Jurkat, Clone E6-1 (cell line): ENCODE measurements around the gene FUNDC2.
A peak's percentile ranks its signal among the peaks of the same experiment; 100 is the strongest.

Experiments used
- DNase-seq: peaks from one replicate; pipeline ENCODE4 v3.0.0-alpha.2; 2011; ENCODE audit warnings: low read depth, low spot score
- H3K4me3 ChIP-seq: 2 replicates; pipeline ENCODE4 v1.5.1; 2011; ENCODE audit warnings: mild to moderate bottlenecking, low read length, control low read depth, moderate library complexity

The FUNDC2 gene

DNA sequence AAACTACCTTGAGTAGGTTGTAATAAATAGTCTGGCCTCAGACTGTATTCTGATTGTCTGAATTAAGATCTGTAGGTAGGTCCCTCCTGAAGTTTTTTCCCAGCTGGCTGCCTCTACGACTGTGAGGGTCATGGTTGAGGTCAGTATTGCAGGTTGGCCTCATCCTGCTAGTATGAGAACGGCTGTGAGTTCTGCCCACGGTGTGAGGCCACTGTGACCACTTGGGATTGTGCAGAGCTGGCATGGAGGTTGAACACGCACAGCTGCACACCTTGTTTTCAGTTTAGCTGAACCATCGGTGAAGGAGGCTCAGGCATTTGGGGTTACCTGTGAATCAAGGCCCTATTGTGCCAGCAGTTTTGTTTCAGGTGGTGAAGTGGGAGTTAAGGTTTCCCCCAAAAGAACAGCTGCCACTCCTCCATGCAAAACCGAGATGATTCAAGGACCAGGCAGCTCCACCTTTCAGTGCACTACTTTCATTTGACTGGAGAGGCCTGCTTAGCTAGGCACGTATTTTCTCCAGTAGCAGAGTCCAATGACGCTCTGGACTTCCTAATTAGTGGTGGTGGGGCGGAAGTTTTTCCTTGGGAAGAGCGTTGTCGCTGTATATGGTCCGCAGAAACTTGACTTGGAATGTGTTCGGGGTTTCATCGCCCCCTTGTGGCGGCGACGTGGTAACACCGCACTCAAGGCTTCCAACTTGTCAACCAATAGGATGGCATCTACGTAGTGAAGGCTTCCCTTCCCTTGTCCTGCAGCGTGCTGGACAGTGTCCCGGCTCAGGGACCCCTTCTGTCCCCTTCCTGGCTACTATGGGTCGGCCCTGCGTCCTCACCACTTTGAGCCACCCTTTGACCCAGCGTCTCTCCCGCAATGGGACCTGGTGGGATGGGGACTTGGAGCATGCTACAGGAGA lies 30.5 kb downstream of the FUNDC2 start:
- peak overlapping the region; percentile 34 for H3K4me3 ChIP-seq
- peak; percentile 57 for DNase-seq

DNA sequence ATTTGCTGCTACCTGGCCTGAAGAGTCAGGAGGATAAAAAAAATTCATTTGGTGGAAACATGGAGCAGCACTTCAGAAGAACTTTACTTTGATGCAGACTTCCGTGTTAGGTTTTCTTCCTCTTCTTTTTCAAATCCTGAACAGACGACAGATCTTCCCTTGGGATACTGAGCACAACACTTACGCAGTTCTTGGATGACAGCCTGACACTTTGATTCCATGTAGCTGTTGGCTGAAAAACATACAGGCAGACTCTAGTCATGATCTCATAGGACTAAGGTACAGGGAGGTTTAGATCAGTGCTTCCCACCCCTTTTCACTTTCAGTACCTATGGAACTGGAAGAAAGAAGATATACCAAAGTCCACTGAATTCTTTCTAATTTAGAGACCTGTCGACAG lies 35.1 kb downstream of the FUNDC2 start:
- no peak for DNase-seq

DNA sequence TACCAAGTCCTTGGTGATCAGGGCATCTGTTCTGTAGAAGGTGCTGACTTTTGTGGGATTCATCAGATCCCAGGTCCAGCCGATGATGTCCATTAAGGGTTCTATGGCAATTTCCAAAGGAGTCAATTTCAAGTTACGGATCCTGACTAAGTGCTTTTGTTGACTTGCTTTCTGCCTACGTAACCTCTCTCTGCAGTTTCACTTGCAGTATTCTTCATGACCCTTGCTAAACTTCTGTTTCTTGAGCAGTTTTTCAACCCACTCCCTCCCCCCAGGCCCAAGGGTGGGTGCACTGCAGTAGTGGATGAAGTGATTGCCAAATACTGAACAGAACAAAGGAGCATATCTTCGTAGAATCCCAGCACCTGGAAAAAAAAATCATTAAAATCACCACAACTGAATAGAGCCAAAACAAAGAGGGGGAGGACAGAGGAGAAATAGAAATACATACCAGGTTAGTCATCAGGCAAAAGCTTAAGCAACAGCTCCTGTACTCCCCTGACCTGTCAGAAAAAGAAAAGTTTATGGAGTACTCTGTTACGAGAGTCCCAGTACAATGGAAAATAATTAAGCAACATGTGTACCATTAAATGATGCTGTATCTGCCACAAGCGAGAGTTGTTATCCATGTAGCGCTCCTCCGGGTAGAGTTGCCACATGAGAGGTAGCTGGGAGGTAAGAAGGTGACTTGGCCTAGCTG lies 38.5 kb downstream of the FUNDC2 start:
- no peak for DNase-seq
- no peak overlapping the region for H3K4me3 ChIP-seq

More for the DNA sequence above, 35.1 kb downstream of the FUNDC2 start:
- no peak overlapping the region for H3K4me3 ChIP-seq

DNA sequence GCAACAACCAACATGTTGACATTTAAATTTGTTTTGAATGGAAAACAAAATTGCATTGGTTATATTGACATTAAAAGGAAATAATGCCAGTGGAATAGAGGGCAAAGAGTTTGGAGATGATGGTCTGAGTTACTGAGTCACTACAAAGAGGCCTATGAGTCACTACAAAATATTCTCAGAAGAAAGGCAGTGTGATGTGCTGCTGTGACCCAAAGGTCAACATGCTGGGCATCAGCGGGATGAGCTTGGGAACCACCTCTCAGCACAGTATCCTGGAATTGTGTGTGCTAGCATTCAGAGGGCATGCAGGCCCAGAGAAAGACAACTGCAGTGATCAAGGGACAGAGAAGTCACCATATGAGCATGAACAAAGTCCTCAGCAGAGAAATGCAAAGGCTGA lies 41.5 kb downstream of the FUNDC2 start:
- H3K4me3 ChIP-seq: no peak overlapping the region
- DNase-seq: no peak

DNA sequence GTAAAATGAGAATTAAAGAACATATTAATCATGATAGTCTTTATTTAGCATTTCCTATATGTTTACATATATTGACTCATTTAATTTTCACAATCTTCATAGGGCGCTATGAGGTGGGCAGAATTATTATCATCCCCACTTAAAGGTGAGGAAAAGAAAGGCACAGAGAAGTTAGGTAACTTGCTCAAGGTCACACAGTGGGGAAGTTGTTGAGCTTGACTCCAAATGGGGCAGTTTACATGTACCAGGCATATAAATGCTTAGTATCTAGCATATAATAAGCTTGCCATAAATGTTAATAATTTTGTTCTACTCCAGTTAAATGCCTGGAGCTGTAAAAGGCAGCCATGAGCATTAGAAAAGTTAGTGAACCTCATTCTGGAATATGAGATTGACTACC lies 42.8 kb downstream of the FUNDC2 start:
- DNase-seq: no peak
- no peak overlapping the region for H3K4me3 ChIP-seq

DNA sequence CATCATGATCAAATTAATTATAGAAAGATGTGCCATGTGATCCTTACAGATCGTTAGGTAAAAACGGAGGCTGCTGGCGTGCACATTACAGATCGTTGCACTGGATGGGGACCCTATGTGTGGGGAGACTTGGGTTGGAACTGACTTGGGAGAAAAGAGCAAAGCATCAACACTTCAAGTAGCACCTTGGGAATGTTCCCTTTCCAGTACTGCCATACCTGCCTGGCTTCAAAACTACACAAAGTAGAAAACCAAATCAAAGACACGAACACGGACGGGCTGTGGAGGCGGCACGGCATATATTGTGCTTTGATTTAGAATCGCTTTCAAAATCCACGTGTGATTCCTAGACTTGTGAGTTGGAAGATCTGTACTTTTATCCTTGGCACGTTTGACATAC lies 43.4 kb downstream of the FUNDC2 start:
- H3K4me3 ChIP-seq: peak overlapping the region; percentile 67
- no peak for DNase-seq

DNA sequence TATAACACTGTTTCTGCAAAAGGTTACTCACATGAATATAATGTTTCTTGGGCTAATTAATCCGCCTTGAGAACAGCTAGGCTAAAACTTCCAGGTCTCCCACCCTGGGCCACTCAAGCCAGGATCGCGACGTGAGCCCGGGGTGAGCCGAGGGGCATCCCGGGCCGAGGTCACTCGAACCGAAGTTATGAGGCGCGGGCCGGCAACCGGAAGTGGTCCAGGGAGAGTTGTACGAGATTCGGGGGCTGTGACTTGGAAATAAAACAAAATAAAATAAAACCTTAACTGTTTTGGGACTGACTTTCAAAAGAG lies 44.0 kb downstream of the FUNDC2 start:
- DNase-seq: no peak
- H3K4me3 ChIP-seq: peak overlapping the region; percentile 67

DNA sequence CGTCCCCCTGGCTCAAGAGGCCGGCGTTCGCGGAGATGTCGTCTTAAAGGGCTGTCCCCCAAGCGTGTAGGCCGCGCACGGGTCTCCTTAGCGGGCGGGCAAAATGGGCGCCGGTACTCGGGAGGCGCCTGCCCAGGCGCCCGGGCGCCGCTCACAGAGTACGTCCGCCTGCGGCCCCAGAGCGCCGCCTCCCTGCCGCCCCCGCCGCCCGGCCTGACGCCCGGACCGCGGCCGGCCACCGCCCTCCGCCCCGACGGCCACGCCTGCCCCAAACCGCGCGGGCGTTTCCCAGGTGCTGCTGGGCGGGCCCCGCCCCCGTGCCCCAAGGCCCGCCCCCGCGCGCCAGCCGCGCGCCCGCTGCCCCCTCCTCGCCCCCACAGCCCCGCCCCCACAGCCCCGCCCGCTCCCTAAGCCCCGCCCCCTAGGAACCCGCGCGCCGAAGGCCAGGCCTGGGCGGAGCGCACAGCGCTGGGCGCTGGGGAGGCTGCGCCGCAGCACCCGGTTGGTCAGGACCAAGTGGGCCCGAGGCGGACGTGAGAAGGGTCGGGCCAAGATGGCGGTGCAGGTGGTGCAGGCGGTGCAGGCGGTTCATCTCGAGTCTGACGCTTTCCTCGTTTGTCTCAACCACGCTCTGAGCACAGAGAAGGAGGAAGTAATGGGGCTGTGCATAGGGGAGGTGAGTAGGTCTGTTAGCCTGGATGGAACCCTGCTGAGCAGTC lies 44.5 kb downstream of the FUNDC2 start, which contains the start of the genes BRCC3, CMC4 and MTCP1:
Gene BRCC3 (plus strand): TSS at position 534 of the 719 bp plus-strand sequence. CDS start 20 bp downstream, at position 554.
Gene CMC4 (minus strand): TSS at position 162 of the 719 bp plus-strand sequence. CDS start 7,113 bp downstream, outside the sequence.
Gene MTCP1 (minus strand): TSS at position 162 of the 719 bp plus-strand sequence. CDS start 5,126 bp downstream, outside the sequence.
- peak; percentile 67 for DNase-seq
- H3K4me3 ChIP-seq: peak within 1 kb of the TSS; percentile 67

DNA sequence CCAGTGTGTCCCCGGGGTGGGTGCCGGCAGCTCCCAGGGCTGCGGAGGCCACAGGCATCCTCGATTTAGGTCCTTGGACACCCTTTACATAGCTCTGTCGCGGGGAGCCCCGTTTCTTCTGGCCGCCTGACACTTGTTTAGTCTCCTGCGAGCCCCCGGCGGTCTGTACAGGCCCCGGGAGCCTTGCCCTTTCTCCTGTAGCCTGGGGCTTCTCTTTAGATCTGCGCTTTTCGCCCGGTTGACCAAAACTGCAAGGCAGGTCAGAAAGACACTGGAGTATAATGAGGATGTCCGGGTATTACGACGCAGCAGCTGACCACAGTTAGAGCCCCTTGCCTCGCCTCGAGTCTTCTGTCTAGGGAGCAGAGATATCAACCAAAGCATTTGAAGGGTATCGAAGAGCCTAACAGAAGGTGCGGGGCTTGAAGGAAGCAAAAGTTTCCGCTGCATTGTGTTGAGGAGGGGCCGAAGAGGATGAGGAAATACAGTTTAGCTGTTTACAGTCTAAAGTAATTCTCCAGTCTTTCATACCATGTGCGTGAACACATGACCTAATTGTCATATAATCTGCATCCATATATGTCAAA lies 45.1 kb downstream of the FUNDC2 start:
- peak overlapping the region; percentile 59 for H3K4me3 ChIP-seq
- DNase-seq: no peak

DNA sequence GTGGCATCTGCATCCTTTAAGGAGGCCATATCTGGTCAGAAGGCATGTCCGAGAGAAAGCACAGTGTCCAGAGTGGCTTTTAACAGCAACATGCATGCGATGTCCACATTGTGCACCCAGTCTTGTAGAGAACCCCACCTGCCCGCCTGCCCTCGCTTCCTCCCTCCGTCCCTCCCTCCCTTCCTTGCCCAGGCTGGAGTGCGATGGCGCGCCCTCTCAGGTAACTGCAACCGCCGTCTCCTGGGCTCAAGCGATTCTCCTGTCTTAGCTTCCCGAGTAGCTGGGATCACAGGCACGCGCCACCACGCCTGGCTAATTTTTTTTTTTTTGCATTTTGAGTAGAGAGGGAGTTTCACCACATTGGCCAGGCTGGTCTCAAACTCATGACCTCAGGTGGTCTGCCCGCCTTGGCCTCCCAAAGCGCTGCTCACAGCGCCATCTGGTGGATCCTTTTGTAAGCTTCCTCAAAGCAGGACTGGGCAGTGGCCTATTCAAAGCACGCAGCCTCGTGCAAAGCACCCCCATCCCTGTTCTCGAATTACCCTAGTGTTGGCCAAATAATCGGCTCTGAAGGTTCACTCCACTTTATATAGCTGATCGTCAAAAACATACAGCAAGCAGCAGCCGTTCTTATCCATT lies 59.7 kb downstream of the FUNDC2 start:
- DNase-seq: no peak
- no peak overlapping the region for H3K4me3 ChIP-seq

DNA sequence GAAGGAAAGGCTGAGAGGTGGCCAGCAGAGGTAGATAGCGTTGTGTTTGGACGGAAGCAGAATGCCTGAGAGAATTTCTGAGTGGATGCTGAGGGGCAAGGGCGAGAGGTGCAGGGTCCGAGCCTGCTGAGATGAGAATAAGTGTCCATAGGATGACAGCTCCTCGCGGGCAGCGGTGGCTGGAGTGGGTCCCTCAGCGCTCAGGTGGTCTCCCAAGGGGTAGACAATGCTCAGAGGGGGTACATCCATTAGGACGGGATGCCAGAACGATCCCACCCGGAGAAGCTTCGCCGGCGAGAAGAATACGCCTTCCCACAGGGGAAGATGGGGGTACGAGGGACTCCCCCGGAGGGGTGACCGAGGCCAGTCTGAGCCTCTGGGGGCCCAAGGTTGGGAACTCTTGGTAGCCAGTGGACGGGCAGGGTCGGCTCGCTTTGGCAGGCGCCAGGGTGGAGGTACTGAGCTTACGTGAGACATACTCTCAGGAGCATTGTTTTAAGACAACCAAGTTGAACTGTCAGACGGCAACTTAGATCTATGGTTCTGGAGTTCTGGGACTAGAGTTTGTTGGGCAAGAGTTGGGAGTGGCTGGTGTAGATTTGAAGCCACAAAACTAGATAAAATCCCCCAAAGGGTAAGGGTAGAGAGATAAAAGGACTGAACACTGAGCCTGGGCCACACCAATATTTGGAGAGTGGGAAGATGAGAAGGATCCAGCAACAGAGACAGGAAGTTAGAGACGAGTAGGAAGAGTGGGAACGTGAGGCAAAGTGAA lies 60.5 kb downstream of the FUNDC2 start:
- no peak overlapping the region for H3K4me3 ChIP-seq
- DNase-seq: no peak

DNA sequence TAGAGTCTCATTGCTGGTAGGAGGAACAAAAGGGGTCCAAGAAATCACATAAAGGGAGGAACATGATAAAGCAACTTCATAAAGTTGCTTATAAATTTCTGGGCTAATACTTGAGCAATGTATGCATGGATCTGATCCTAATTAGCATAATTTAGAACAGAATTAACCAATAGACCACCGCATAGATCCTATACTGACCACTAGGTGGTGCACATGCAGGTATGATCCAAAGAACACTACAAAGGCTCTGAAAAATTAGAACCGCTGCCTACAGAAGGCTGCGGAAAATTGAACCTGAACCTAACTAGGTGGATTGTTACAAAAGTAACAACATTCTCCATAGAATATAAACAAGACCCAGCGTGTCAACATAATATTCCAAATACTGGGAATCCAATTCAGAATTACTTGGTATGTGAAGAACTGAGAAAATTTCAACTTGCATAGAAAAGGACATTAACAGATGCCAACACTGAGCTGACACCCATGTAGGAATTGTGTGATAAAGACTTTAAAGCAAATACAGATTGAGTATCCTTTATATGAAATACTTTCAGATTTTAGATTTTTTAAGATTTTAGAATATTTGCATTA lies 67.9 kb downstream of the FUNDC2 start:
- no peak overlapping the region for H3K4me3 ChIP-seq
- no peak for DNase-seq

DNA sequence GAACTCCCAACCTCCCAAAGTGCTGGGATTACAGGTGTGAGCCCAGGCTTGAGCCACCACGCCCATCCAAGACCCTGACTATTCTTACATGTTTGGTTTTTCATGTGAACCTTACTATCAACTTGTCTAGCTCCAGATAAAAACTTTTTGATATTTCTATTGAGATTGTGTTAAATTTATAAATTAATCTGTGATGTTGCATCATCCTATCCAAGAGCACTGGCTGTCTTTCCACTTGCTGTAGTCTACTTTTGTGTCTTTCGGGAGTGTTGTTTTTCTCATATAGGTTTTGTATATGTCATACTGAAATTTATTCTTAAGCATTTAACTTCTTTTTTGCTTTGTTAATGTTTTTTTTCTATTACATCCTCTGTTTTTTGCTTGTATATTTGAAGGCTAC lies 79.3 kb downstream of the FUNDC2 start:
- no peak overlapping the region for H3K4me3 ChIP-seq
- DNase-seq: no peak

DNA sequence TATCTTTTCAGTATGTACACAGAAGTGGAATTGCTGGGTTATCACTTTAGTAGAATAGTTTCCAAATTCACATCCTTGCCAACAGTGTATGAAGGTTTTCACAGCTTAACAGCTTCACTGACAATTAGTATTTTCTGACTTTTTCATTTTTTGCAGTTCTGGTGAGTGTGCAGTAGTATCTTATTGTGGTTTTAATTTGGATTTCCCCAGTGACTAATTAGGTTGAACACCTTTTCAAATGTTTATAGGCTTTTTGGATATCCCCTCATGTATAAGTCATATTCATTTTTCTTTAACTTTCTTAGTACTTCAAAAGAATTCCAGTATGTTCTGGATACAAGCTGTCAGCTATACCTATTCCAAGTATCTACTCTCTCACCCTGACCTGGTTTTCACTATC lies 81.8 kb downstream of the FUNDC2 start:
- H3K4me3 ChIP-seq: no peak overlapping the region

More for the DNA sequence above, 81.8 kb downstream of the FUNDC2 start:
- no peak for DNase-seq
